Endothelial cell (in vitro differentiated cells): Measurements from ENCODE around the gene SECTM1. TPM values are rescaled to one million over a fixed set of nuclear protein-coding genes. Genes with fewer than 3 reads are reported as not detected.

Experiments
- DNase-seq: peaks from one replicate; pipeline ENCODE4 v3.0.0; 2021; ENCODE audit warnings: low spot score
- H3K27ac Mint-ChIP-seq: one replicate; pipeline ENCODE4 v1.8.0; 2021; ENCODE audit warnings: mixed read lengths, inconsistent platforms; ENCODE audit not compliant: unreplicated experiment
- H3K27me3 Mint-ChIP-seq: one replicate; pipeline ENCODE4 v1.8.0; 2021; ENCODE audit warnings: mild to moderate bottlenecking, moderate library complexity, mixed read lengths, inconsistent platforms; ENCODE audit not compliant: unreplicated experiment
- H3K36me3 Mint-ChIP-seq: one replicate; pipeline ENCODE4 v1.8.0; 2021; ENCODE audit warnings: mild to moderate bottlenecking, low read depth, mixed read lengths, inconsistent platforms; ENCODE audit not compliant: unreplicated experiment
- H3K4me1 Mint-ChIP-seq: one replicate; pipeline ENCODE4 v1.8.0; 2021; ENCODE audit warnings: mild to moderate bottlenecking, mixed read lengths, inconsistent platforms; ENCODE audit not compliant: unreplicated experiment
- H3K4me3 Mint-ChIP-seq: one replicate; pipeline ENCODE4 v1.8.0; 2021; ENCODE audit warnings: mild to moderate bottlenecking, mixed read lengths, inconsistent platforms; ENCODE audit not compliant: unreplicated experiment
- H3K9me3 Mint-ChIP-seq: one replicate; pipeline ENCODE4 v1.8.0; 2021; ENCODE audit warnings: mixed read lengths, inconsistent platforms; ENCODE audit not compliant: unreplicated experiment
- total RNA-seq: library from RNA; stranded (reverse); fragmentation: NEBNext Ultra II Directional; extraction: Animal tissue kit (Norgen Biotek cat#: 25700); gene quantifications from one replicate; pipeline ENCODE4 v1.2.1, GENCODE V29; 2021; ENCODE audit not compliant: unreplicated experiment
- TF ChIP-seq, protein P1 (sequence below): fragments of 200-600 bp; sonication (generic); IDR thresholded peaks from one replicate; pipeline ENCODE4 v1.5.0; 2021; ENCODE audit warnings: antibody characterized with exemption; ENCODE audit not compliant: unreplicated experiment

Gene SECTM1
- total RNA-seq, 1 donor from 2014 or later, result not detected

DNA sequence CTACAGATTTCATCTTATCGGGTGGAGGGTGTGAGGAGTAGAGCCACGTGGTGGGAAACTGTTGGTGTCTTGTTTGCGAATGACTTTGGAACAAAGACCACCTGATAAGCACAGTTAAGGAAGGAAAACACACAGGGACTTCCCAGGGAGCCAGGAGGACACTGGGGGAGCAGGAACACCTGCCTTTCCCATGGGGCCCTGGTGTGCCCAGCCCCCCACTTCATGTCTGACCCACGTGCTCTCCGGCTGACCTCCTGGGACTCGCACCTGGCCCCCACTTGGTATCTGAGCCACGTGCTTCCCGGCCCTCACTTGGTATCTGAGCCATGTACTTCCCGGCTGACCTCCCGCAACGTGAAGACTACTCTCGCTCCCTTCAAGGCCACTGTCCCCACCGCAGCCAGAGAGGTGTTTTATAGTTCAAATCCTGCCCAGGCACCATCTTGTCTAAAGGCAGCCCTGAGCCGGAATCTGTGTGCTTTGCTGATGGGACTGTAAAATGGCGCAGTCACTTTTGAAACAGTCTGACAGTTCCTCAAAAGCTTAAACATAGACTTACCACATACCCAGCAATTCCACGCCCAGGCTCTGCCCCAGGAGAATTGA is 54.7 kb downstream of the SECTM1 start:
- Mint-ChIP-seq H3K4me3 (peak overlapping the region; percentile 62), H3K9me3 (no peaks in the 10 kb centered on the region), H3K36me3 (peaks cover 3% of the 10 kb centered on the region), H3K27me3 (peaks cover 23% of the 10 kb centered on the region), H3K27ac (peak overlapping the region; percentile 64), H3K4me1 (peaks cover 30% of the 10 kb centered on the region)
- no peak for DNase-seq
- TF ChIP-seq, protein P1, sequence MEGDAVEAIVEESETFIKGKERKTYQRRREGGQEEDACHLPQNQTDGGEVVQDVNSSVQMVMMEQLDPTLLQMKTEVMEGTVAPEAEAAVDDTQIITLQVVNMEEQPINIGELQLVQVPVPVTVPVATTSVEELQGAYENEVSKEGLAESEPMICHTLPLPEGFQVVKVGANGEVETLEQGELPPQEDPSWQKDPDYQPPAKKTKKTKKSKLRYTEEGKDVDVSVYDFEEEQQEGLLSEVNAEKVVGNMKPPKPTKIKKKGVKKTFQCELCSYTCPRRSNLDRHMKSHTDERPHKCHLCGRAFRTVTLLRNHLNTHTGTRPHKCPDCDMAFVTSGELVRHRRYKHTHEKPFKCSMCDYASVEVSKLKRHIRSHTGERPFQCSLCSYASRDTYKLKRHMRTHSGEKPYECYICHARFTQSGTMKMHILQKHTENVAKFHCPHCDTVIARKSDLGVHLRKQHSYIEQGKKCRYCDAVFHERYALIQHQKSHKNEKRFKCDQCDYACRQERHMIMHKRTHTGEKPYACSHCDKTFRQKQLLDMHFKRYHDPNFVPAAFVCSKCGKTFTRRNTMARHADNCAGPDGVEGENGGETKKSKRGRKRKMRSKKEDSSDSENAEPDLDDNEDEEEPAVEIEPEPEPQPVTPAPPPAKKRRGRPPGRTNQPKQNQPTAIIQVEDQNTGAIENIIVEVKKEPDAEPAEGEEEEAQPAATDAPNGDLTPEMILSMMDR, result no peak

DNA sequence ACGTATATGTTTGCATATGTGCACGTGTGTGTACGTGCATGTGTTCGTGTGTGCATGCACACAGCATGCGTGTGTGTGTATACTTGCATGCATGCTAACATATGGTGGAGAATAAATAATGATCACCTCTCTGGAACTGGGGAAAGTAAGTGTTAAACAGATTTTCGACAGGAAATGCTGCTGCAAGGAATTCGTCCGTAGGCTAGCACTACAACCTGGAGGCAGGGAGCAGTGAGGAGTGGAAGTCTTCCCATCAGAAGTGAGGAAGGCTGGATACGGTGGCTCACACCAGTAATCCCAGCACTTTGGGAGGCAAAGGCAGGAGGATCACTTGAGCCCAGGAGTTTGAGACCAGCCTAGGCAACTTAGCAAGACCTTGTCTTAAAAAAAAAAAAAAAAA is 55.3 kb downstream of the SECTM1 start:
- Mint-ChIP-seq H3K27ac (no peak overlapping the region), H3K9me3 (no peaks in the 10 kb centered on the region), H3K4me3 (peak overlapping the region; percentile 6), H3K36me3 (peaks cover 3% of the 10 kb centered on the region), H3K4me1 (peaks cover 30% of the 10 kb centered on the region), H3K27me3 (peaks cover 24% of the 10 kb centered on the region)
- TF ChIP-seq, protein P1, result no peak
- DNase-seq, result no peak

DNA sequence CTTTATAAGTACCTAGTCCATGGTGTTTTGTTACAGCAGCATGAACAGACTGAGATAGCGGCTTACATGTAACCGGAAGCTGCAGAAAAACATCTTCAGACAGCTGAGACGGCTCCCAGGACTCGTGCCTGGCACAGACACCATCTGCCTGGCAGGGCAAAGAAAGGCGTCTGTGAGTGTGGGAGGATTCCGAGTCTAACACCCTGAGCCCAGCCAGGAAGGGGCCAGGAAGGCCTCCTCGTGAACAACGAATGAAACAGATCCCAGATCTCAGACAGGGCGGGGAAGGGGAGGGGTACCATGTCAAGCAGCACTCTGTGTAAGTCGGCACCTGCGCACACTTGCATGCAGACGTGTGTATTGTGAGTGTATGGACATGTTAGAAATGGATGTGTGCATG is 55.7 kb downstream of the SECTM1 start:
- Mint-ChIP-seq H3K27ac (no peak overlapping the region), H3K4me3 (peak overlapping the region; percentile 6), H3K9me3 (no peaks in the 10 kb centered on the region), H3K4me1 (peaks cover 30% of the 10 kb centered on the region), H3K27me3 (peaks cover 24% of the 10 kb centered on the region), H3K36me3 (peaks cover 3% of the 10 kb centered on the region)
- DNase-seq, result no peak
- TF ChIP-seq, protein P1, result no peak

DNA sequence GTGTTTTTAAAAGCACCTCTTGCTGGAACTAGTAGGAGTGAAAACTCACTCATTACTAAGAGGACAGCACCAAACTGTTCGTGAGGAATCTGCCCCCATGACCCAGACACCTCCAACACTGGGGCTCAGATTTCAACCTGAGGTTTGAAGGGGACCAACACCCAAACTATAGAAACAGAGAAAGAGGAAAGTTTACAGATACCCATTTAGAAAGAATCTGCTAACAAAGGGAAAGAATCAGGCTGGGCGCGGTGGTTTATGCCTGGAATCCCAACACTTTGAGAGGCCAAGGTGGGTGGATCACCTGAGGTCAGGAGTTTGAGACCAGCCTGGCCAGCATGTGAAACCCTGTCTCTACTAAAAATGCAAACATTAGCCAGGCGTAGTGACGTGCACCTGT is 56.6 kb downstream of the SECTM1 start:
- H3K27ac Mint-ChIP-seq, result peak overlapping the region; percentile 43
- H3K9me3 Mint-ChIP-seq, result no peaks in the 10 kb centered on the region
- TF ChIP-seq, protein P1, result no peak

DNA sequence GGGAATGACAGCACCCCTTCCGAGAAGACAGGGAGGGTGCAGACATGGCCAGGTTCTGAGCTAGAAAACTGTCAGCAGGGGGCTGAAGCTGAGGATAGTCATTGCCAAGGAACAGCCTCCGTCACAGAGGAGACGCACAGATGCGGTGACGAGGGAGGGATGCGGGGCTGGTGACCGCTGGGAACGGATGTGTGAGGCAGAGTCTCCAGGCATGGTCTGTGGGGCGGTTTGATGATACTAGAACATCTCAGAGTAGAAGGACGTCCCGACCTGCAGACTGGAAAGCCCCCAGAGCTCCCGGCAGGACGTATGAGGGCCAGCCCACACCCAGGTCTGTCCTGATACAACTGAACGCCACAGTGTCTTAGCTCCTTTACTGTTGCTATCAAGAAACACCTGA is 58.2 kb downstream of the SECTM1 start:
- Mint-ChIP-seq H3K27me3 (peaks cover 33% of the 10 kb centered on the region), H3K4me1 (peaks cover 39% of the 10 kb centered on the region), H3K9me3 (no peaks in the 10 kb centered on the region), H3K36me3 (peaks cover 13% of the 10 kb centered on the region), H3K27ac (no peak overlapping the region), H3K4me3 (no peak overlapping the region)
- no peak for DNase-seq
- TF ChIP-seq, protein P1, result no peak

More for the DNA sequence above, 56.6 kb downstream of the SECTM1 start:
- H3K4me1 Mint-ChIP-seq, result peaks cover 37% of the 10 kb centered on the region
- peaks cover 8% of the 10 kb centered on the region for H3K36me3 Mint-ChIP-seq
- DNase-seq, result no peak
- H3K27me3 Mint-ChIP-seq, result peaks cover 30% of the 10 kb centered on the region
- H3K4me3 Mint-ChIP-seq, result peak overlapping the region; percentile 51
